Left forelimb (tissue), 1 donor: ENCODE data around the gene TMEM175.

ENCODE experiments used
- DNase-seq: peaks from one replicate; pipeline ENCODE4 v3.0.0-alpha.2; 2018; ENCODE audit warnings: low spot score

TMEM175 gene

DNA sequence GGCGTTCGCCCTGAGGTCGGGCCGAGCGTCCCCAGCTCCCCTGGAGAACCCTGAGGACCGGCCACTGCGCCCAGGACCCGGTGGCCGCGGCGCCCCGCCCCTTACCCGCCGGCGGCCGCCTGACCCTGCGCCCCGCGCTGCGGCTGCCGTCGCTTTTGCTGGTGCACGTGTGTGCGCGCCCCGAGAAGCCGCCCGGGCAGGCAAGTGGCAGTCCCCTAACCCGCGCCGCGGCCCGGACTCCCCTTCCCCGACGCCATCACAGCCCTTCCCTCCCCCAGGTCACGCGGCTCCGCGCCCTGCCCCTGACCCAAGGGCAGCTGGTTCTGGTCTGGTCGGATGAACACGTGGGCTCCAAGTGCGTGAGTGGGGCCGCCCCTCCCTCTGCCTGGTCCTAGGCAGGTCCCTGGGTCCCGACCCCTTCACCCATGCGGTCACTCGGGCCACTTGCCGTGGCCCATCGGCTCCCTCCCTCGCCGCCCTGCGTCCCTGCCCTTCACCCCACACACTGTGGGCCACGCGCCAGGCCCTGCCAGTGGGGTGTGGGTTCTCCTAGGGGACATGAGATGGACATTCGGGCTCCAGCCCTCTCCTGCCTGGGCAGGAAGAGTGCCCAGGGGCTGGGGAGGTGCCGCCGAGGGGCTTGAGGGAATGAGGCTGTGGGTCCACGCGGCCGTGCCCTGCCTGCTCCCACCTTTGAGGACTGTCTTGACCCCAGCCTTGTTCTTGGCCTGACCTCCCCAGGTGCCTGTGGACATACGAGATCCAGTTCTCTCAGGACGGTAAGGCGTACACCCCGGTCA lies 71.2 kb downstream of the TMEM175 start:
- DNase-seq: no peak

DNA sequence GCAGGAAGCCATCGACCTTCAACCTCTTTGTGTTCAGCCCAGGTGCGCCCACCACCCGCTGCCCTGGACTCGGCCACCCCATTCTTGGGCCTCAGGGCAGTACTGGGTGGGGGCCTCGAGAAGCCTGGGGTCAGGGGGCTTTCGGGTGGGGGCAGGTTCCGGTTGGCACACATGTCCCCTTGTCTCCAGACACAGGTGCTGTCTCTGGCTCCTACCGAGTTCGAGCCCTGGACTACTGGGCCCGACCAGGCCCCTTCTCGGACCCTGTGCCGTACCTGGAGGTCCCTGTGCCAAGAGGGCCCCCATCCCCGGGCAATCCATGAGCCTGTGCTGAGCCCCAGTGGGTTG lies 71.8 kb downstream of the TMEM175 start:
- DNase-seq: no peak

GRCh38 chr4:1004557-1005485 lies 72.6 kb downstream of the TMEM175 start:
- DNase-seq: no peak

GRCh38 chr4:1006856-1007255 lies 74.6 kb downstream of the TMEM175 start:
- no peak for DNase-seq
